GM21515 (cell line): ENCODE data around the gene HOXD13.

Source experiments
- ATAC-seq: cut with Tn5 transposase; IDR thresholded peaks from one replicate; pipeline ENCODE4 v1.9.1; 2021; ENCODE audit not compliant: unreplicated experiment

The HOXD13 gene

DNA sequence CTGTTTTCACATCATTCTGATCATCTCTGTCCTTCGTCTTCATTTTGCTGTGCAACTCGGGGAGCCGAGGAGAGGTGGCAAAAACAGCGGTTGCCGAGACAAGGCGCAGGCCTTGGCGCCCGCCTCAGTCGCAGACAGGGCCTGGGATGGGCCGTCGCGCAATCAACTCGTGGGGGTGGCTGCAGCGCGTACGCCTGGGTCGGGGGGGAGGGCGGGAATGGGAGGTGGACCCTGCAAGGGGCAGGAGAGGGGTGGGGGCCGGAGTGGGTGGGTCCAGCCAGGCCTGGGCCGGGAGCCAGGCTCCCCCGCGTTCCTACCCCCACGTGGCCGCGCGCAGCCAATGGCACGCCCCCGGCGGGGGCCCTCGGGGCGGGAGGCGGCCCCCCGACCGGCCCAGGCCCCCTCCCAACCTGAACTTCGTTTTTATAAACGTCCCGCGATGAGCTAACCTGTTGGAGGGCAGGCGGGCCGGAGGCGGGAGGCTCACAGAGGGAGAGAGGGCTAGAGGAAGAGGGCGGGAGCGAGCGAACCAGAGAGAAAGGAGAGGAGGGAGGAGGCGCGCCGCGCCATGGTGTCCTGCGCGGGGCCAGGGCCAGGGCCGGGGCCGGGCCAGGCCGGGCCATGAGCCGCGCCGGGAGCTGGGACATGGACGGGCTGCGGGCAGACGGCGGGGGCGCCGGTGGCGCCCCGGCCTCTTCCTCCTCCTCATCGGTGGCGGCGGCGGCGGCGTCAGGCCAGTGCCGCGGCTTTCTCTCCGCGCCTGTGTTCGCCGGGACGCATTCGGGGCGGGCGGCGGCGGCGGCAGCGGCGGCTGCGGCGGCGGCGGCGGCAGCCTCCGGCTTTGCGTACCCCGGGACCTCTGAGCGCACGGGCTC, at the start of gene HOXD13:
TSS of gene HOXD13 (plus strand) at position 452 of the 875 bp plus-strand sequence. CDS start at position 622, 170 bp downstream.
- ATAC-seq = no peak

DNA sequence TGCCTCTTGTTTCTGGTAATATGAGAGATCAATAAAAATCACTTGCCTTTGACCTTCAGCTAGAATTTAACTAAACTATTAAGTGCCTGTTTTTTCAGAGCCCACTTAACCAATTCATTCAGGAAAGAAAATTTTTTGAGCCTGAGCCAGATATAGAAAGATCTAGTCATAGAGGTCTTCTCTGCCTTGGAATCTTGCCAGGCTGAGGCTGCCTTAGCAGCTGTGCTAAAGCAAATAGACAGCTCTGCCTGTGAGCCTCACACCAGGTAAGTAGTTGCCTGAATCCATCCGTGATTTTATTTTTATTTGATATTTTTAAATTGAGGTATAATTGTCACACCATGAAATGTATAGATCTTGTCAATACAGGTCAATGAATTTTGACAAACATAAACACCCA, 36.1 kb upstream of the HOXD13 start:
- no peak for ATAC-seq

DNA sequence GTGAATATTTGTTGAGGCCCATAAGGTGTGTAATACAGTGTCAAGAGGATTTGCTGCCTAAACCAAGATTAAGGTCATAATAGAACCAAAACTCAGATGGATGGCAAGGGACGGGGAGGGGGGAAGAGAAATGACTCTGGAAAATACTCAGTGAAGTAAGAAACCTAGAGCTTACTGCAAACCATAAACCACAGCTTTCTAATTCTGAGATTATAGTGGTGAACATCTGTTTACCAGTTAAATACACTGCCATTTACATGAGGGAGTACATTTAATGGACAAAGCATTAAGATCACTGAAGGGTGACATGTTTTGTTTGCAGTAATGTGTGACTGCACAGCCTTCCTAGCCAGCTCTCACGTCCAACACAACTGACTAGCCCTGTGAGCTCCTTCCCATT, 28.6 kb upstream of the HOXD13 start:
- no peak for ATAC-seq

DNA sequence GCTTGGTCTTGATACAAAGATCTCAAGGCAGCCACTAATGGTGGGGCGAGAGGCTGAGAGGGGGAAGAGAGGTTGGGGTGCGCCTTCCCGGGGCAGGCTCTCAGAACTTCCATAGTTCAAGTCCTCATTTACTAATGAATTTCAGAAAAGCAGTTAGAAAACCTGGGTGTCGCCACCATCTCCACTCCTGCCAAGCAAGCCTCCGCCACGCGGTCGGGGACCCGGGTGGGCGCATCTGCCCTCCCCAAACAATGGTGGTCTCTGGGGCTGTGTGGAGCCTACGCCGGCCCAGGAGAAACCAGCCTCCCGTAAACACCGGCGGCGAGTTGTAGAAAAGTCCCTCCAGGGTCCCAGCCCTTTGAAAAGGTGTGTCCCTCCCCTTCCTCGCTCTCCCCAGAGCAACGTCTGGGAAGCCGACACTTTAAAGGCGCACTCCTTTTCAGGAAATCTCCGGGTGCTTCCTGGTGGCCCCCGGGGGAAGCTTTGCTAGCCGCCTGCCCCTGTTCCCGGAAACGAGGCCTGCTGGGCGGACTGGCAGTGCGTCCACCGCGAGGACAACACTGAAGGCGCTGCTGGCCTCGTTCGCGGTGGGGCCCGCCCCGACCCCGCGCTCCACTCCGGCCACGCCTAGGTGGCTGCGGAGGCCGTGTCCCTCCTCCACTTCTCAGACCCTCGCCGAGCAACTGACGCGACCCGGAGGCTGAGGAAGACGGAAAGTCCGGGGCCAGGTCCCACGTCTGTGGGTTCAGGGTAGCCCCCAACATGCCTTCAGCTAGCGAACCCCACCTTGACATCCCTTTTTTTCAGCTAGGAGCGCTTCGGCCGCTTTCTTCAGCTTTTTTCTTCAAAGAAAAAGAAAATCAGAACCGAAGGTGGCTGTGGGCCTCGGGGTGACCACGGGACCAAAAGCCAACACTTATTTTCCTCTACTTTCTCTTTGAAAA, 25.6 kb upstream of the HOXD13 start:
- ATAC-seq = no peak

DNA sequence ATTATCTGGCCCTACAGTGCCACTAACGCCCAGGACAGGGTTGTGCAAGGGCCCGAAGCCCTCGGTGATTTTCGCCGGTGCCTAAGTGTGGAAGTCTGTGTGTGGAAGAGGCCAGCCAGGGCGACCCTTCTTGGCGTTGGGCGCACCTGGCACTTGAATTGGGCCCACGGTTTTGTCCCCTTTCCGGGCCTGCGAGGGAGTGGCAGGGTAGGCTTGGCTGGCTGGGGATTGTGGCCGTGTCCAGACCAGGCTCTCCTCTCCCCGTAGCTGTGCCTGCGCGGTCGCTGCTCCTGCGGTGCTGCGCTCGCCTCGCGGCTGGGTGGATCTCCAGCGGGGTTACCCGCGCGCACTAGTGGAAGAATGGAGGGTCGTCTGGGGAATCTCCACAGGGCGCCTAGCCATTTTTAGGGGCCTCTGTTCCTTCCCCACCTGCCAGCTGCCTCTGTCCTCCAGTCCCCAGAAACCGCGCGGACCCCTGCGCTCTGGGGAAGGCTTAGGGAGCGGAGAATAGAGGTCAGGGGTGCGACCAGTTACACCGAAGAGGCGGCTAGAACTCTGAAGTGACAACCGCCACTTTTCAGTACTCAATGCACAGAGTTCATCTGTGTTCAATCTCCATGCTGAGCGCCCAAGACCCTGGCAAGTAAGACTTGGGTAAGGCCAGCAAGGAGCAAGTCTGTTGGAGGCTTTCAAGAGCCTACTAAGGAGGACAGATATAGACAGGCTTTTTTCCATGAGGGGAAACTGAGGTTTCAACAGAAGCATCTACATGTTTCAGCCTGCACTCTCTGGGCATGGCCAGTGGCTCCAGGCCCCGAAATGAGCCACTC, 24.7 kb upstream of the HOXD13 start:
- ATAC-seq = no peak

DNA sequence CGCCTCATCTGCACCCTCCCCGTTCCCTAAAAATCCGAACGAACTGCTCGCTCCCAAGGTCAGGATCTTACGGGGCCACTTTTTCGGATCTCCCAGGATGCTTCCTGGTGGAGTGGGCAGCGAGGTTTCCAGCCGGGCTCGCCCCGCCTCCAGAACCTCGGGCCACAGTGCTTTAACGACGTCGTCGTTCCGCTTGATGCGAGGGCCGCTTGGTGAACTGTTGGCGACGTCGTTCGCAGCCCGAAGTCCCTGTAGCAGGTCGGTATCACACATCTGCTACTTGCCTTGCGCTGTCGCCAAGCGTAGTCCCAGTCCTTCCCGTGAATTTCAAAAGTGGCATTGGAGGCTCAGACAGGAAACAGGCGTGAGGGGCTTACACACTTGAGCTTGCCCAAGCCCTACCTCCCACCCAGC, 24.1 kb upstream of the HOXD13 start:
- ATAC-seq = no peak

DNA sequence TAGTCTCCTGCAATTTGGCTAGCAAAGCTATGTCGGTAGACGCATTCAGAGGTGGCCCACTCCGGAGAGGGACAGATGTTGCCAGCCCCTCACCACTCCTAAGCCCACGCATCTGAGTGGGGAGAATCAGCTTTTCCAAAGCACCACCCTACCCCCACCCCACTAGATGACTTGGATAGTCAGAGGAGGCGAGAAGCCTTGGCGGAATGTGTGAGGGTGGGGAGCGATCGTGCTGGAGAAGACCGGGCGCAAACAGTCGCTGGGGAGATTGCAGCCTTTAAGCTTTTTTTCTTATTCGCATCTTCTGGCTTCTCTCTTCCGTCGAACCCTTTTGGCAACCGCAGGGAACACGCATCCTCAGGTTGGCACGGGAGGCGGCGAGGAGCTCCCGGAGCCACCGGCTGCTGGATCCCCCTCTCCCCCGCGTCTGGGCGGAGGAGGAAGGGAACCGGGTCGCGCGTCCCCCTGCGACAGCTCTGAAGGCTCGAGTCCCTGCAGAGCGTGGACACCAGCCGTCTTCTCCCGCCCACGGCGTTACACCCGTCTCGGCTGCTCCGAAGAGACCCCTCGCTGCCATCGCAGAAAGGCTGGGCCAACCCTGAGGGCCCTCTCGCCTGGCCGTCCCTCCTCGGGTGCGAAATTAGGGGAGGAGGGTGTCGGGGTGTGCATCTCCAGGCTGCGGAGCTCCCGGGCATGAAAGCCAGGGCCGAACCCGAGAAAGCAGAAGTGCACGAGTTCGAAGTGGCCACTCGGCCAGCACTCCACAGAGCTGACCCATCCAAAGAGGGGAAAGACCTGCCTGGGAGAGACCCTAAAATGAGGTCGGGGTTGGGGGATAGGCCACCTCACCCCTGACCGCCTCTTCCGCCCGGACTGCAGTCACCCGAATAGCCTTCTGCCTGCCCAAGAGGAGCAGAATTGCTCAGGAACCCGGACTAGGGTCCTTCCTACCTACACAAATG, 20.9 kb upstream of the HOXD13 start:
- ATAC-seq = no peak

DNA sequence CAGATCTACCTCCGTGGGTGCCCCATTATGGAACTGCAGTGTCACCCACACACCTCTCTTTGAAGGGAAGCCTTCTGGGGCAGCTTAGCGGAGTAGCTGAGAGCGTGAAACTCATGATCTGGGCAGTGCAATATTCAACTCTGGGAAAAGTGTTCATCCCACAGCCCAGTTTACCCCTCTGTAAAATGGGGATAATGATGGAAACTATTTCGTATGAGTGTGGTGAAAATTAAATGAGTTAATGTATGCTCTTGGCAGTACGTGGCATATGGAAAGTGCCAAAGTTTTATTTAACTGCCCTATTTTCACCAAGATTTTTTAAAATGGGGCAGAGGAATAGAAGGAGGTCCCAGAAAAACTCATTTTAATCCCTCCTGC, 20.2 kb upstream of the HOXD13 start:
- no peak for ATAC-seq

DNA sequence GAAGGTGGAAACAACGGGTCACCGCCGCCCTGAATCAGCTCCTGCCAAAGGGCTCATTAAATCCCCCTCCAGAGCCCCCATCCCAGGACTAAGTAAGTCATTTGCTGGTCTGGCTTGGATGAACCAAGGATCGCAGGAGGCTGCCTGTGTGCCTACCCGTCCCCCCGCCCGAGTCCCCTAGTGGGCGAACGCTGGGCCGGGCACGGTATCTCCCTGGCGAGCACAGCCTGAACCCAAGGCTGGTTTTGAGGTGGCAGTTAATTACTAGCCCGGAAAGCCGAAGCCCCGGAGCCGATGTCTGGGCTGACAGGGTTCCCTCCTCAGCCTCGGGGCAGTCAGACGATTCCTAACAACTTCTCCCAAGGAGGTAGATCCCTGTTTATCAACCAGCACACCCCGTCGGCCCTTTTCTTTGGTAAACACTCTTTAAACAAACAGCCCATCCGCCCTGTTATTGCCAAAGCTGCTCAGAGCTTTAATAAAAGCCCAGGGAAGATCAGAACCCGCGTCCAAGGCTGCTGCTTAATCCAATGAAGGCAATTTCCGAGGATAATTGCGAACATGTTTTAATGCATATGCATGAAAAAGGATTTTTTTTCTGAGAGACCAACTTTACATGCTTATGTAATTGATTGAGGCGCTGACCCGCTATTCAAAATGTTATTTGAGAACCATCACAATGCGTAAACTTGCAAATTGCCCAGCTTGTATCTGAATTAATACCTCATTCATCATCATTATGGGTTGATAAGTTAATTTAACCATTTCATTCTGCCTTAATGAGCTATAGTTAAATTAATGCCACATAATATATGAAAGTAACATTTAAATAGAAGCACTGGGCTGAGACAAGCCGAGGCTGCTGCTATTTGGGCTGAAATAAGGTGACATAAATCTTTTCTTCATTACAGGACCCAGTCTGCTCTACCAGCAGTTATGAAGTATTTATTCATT, 19.3 kb upstream of the HOXD13 start:
- no peak for ATAC-seq

DNA sequence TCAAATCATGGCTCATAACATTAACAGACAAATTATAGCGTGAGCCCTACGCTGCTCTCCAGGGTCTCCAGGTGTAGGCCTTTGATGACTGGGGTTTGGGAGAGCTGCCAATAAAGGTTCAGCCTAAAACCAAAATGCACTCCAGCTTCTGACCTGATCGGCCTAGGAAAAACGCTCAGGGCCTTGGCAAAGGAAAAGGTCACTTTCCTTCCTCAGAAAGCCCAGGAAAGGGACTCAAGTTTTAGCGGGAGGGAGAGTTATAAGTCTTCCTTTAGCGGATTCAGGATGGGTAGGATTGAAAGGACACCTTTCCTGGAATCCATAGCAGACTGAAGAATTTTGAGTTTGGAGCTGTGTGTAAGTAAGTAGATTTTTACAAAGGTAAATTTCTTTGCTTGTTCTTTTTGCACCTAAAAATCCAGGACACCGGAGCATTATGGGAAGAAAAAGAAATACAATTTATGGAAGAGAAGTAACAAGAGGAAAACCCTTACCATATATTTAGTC, 17.5 kb upstream of the HOXD13 start:
- no peak for ATAC-seq

DNA sequence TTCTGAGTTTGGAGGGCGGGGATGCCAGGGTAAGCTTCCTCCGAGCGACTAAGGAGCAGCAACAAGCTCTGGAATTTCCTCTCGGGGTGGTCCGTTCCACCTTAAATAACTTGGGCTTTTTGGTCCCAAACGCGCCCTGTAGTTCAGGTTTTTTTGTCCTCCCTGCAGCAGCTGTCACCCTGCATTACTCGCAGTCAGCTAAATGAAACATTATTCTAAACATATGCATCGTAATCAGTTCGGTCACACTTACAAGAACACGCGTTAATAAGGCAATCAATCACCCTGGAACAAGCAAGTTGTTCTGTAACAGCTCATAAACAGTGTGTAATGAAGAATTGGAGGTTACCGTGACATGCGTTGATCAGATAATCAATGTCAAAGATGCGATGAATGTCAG, 17.0 kb upstream of the HOXD13 start:
- no peak for ATAC-seq

DNA sequence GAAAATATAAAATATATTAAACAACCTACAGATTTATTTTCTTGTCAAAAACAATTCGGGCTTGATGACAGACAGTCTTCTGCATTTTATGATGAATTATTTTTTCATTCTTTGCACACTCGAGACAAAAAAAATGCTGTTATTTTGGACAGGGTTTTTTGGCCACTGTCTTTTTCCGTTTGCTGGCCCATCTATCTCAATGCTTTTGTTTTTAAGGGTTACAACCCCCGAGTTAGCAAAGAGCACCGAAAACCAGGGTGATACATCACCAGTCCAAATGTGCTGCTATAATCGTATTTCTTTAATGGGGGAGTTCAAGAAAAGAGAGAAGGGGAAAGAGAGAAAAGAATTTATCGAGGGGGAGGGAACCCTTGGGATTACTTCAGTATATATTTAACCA, 16.5 kb upstream of the HOXD13 start:
- ATAC-seq = no peak

DNA sequence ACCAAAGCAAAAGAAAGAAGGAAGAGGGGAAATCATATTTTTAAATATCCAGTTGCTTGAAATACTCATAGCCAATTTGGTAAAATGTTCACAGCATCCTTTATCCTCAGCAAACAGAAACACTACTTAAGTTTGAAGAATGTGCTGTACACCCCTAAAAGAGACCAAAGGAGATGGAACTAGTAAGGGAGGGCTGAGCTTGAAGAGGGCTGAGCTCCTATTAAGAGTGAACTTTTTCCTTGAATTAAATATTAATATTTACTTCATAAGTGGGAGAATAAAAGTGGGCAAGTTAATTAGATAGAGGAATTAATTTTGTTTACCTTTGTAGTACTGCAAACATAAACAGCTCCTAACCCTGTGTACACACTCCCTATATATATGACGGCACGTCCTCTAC, 15.7 kb upstream of the HOXD13 start:
- no peak for ATAC-seq

DNA sequence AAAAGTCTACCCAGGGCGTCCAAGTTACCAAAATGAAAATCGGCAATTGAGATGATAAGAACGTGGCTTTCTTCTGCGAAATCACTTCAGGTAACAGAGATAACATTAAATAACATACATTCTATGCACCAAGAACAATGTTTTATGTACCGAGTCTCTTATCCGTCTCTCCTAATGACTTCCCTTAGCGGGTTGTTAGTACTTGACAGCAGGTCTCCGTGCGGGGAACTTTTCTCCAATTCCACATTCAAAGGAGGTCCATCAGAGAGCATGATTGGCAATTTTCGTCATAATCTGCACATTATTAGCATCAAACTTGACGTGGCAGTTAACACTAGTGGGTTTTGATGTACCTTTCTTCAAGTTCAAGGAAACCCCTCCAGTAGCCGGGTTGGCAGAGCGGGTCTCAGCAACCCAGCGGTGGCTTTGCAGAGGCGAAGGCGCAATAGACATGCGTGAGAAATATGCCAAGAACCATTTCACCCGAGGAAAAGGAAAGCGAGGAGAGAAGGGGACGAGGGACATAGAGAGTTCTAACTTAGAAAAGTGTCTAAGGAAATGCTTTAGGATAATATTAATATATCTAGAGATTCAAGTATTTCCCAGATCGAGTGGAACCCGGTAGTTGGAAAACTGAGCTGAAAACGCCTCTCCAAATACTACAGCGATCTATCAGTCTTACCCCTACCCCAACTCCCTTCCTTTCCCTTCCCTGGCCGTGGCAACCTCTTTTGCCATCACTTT, 13.8 kb upstream of the HOXD13 start:
- no peak for ATAC-seq

DNA sequence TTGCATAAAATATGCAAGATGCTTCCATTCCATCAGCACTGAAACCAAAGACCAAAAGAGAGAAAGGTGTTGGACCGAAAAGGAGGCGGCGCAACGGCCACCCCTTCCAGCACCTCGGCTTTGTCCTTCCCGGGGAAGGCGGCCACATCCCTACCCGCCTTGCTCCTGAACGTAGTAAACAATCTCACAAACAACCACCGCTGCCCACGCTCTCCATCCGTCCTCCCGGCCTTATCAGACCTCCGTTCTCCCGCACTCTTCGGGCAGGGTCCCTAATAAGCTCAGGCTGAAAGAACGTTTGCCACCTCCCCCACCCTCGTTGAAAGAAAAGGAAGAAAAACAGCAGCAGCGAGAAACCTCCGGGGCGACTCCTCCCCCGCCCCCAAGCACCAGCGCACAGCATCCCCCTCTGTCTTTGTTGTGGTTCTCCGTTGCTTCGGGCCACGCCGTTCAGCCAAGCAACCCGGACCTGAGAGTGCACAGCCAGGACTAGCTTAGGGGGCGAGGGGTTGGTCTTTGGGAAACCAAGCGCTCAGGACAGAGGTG, 13.2 kb upstream of the HOXD13 start:
- ATAC-seq = no peak

DNA sequence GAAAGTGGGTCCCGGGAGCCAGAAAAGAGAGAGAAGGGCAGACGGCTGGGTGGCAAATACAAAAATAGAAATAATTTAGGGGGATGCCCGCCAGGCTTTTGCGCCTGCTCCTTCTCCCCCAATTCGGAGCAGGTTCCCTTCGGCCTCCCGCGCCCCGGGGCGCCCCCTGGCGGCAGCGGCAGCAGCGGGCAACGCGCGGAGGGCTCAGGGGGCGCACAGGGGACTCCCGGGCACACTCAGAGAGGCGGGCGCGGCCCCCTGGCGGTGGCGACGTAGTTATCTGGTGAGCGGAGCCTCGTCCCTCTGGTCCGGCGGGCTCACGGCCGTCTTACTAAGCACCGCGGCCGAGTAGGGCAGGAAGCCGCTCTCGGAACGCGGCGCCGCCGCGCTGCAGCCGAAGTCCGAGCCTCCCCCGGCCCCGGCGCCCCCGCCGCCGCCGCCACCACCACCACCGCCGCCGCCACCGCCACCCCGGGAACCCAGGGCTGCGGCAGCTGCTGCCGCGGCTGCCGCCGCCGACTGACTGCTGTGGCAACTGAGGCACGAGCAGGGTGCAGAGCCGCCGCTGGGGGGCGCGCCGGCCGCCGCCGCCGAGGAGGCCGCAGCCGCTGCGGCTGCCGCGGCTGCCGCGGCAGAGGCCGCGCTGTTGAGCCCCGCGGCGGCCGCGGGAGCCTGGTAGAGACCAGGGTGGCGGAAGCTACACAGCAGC, 12.5 kb upstream of the HOXD13 start:
- no peak for ATAC-seq
